SW 1271 (cell line): ENCODE measurements around the gene CYFIP1.

Experiments
- DNase-seq, 2 experiments: peaks; one replicate each; lab custom pipeline; 2025; lab: John Stamatoyannopoulos, UW

The CYFIP1 gene

DNA sequence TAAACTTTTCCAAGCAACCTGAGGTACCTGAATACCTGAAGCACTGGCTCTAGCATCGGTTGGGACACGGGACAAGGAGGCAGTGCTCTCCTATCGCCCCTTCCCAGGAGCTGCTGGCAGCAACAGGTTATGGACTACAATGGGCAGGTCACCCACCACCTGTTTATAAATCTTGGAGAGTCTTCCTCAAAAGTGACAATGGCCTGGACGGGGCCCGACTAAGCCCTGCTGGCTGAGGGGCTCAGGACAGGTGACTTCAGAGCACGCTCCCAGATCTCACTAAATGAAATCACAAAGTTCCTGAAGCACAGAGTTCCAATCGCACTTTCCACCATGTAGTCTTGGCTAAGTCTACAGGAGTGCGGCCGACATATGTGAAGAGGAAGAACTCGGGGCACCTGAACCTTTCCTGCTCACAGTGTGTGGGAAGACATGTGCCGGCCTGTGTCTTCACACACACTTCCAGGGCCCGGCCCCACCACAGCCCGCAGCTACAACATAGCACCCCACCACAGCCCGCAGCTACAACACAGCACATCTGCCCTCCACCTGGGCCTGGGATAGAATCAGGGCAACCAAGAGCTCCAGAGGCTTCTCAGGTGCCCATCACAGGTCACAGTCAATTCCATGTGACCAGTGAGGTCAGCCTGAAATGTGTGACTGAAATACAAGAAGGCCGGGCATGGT lies 12.9 kb downstream of the CYFIP1 start:
- no peak for DNase-seq

DNA sequence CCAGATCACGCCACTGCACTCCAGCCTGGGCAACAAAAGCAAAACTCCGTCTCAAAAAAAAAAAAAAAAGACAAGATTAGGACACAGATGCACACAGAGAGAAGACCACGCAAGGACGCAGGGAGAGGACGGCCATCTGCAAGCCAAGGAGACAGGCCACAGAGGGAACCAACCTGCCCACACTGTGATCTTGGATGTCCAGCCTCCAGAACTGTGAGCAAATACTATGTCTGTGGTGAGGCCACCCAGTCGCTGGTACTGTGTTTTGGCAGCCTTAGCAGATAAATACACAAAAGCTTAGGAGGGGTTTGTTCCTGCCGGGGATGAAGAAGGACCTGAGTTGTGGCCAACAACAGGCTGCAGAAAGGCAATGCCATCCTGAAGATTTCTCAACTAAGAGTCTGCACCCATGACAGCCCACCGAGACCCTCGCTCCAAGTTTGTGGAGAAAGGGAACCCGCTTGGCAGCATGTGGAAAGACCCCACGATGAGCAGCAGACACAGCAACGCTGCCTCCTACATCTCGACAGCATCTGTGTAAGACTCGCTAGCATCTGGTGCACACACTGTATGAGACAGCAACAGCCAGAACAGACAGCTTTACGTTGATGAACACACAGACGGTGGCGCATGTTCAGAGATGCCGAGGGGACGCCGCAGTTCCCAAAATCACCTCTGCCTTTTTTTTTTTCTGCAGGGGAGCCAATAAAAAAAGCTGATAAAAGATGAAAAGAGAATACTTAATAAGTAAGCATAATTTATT lies 13.7 kb downstream of the CYFIP1 start:
- no peak for DNase-seq

DNA sequence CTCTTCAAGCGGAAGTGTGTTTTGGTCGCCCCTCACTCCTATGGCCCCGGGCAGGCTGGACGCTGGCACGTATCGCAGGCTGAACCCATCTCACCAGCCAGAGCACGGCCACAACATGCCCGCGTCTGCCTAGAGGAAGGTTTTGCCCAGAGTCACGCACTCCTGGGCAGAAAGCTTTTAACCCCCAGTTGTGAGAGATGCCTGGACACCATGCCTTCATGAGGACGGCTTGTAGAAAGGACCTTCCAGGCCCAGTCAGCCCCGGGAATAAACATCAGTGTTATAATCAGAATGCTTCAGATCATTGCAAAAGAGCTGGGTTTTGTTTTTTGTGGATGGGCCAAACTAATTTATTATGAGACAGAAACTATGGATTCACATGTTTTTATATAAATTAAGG lies 16.5 kb downstream of the CYFIP1 start:
- DNase-seq = no peak

DNA sequence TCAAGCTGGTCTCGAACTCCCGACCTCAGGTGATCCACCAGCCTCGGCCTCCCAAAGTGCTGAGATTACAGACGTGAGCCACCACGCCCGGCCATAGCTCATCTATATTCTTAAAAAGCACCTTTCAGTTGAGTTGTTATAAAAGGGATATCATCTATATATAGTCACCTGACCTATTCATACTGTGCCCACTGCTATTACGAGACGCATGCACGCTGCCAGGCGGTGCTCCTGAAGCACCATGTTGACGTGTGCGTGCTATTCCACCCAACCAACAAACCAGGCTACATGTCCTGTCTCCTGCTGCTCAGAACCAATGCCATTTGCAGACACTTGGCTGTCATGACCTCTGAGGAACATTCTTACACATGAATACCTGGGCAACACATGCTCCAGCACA lies 17.6 kb downstream of the CYFIP1 start:
- DNase-seq = no peak

DNA sequence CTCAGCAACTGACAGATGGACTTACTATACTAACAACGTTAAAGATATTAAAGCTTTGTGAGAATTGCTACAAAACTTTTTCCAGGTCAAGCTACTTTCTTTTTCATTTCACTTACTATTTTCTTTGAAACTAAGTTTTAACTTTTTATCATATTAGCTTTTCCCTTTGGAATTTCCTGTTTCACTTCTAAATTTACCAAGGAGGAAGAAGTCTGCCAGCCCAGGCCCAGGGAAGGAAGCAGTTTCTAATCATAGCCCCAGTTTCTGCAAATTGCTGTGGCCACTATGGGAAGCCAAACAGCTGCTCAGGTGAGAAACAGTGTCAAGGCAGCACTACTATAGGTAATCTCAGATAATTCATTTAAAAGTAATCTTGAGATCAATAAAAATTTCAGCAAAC lies 18.4 kb downstream of the CYFIP1 start:
- DNase-seq = no peak

DNA sequence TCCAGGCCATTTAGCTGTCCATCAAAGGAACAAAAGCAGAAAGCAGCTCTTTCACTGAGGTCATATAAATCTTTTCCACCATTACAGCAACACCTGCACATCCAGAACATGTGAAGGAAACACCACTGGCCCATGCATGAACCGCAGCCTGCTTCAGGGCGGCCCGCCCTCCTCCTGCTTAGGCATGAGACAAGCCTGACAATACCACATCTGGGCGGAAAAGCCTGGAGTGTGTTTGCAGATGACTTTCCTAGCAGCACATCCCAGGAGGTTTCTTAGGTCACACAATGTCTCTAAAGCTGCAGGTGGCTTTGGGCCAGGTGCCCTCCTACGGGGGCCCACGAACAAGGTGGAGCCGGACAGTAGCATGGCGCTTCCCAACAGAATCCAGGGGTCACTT lies 19.6 kb downstream of the CYFIP1 start:
- DNase-seq = no peak

DNA sequence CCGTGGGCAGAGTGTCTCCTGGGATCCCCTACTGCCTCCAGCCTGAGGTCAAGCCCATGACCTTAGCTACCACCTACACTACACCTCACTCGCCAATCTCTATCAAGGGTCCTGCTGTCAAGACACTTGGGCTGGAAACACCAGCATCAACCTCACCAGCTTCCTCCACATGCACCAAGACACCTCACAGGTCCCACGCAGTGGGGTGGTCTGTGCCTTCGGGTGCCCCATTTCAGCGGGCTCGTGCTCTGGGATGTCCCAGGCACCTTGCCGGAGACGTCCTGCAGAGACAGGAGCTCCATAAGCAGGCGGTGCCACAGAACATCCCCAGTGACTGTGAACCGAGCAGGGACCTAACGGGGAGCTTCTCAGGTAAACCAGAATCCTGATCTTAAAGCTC lies 20.0 kb downstream of the CYFIP1 start:
- DNase-seq = no peak

DNA sequence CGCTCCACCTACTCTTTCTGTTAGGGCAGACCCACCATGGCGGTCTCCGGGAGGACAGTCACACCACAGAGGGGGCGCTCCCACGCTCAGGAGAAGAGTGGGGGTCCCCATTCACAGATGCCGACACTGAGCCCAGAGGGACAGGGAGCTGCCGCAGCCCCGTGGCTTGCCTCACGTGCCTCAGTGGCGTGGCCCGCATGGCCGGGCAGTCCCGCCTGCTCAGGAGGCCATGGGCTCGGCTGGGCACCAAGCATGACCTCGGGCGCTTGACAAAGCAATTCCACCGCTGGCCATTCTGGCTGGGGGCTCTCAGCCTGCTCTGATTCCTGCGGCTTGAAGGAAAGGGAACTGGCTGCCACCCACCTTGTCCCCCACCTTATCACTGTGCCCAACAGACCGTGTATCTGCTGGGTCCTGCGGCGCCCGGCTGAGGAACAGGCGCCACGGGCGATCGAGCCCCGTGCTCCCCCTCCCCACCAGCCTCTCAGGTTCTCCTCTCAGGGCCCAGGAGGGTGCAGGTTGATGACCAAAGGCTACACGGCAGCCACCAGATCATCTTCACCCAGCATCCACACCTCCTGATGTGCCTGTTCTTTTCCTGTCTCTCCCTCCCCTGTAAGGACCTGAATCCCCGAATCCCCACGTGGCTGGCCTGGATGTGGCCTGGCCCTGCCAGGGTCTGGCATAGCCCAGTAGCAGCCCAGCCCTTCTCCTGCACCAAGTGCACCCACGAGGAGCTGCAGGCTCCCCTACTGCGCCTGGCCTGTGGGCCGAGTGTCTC lies 20.7 kb downstream of the CYFIP1 start:
- no peak for DNase-seq

DNA sequence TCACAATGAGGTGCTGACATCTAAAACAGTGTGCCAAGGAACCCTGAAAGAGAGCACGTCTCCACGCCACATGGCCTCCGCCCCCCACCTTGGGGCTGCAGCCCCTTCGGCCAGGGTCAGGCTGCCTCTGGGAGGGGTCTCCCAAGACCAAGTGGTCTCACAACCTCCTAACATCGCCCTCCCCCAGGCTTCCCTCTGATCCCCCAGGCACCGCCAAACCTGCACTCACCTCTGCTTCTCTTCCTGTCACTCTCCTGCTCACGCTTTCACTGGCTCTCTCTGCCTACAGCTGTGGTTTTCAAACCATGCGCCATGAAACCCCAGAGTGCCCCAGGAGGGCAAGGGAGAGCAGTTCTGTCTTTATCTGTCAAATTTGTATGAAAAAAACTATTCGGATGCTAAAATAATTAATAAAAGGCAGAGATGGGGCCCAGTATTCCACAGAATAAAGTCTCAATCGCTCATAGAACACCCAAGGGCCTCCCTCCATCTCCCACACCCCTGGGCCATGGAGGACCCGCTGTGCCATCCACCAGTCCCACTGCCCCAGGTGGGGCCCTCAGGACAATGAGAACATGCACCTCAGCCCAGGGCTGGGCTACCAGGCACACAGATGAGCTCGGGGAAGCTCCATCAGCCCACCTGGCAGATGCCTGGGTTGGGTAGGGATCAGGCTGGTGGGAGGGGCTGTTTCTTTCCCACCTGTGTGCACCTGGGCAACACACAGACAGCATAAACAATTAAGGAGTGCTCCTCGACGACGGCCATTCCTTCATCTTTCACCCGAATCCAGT lies 21.5 kb downstream of the CYFIP1 start:
- DNase-seq = no peak

DNA sequence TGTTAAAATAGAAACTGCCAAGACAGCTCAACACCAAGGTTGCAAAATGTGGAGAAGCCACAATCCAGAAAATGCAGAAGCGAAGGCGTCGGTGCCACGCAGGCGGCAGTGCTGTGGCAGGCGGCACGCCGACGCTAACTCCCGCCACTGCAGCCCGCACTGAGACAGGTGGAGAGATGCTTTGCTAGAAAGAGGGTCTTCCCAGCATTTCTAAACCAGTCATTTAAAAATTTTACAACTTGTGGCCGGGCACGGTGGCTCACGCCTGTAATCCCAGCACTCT lies 23.2 kb downstream of the CYFIP1 start:
- no peak for DNase-seq

DNA sequence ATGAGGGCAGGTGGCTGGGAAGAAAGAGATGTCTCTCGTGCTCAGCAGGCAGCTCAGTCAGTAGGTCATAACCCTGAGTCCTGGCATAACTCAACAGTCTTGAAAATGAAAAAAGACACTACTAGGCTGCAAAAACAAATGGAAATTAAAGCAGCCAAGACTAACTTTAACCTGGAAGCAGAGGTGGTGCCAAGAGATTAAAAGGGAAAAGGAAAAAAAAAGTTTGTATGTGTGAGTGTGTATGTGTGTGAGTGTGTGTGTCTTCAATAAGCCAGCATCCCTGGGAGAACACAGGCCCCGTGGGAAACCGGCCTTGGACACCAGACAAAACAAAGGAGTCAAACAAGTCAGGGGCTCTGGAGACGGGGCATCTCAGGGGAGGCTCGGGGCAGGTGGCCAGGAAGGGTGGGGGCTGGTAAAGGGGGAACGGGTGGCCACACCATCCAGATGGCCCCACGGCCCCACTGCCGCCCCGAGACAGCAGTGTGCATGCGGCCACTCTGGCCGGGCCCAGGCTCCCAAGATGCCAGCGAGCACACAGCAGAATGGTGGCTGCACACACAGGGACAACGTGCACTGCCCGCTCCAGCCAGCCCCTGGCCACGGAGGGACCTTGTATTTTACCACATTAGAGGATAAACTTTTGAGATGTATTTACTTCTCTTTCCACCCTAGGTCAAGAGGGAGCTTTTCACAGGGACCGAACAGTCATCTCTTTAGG lies 23.8 kb downstream of the CYFIP1 start:
- DNase-seq = no peak

DNA sequence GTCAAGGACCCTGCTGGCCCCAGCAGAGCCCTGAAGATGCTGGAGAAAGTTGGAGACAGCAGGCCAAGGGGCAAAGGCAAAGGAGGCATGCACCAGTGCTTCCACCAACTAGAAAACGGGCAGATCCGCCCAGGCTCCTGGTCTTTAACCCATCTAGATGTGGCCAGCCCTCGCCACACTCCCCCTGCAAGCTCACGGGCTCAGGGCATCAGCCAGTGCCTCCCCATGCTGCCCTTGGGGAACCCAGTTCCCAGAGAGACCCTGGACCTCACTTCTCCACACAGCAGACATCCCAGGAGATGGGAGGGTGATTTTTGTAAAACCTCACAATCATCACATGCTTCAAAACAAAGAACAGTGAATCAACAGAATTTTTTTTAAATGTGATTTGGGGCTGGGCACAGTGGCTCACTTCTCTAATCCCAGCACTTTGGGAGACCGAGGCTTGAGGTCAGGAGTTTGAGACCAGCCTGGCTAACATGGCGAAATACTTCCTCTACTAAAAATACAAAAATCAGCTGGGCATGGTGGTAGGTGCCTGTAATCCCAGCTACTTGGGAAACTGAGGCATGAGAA lies 24.5 kb downstream of the CYFIP1 start:
- DNase-seq = no peak

DNA sequence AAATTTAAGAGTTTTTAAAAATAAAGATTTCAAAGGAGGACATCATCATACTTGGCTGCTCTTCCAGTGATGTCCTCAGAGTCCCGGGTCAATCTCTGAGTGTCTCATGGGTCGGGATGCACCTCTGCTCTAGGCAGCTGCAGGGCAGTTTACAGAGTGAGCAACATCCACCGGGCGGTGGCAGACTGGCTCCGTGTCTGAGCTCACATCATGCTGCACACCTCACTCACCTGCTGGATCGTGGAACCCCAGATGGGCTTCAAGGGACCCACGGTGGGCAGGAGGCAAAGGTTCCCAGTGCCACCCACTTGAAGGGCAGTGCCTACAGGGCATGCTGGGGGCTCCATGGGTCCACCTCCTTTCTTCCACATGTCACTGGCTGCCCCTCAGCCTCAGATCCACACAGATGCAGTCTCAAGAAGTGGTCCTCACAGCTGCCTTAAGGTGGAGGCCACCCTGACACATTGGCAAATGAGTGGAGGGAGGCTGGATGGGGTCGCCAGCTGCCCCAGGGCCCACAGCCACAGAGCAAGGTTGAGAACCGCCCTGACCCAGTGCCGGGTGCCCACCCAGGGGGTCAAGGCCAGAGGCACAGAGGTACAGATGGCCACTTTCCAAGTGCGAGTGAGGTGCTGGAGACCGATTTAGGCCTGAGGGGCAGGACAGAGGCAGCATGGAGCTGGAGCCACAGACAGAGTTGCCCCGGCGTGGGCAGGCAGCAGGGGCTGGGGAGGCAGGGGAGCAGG lies 25.2 kb downstream of the CYFIP1 start:
- DNase-seq = no peak

DNA sequence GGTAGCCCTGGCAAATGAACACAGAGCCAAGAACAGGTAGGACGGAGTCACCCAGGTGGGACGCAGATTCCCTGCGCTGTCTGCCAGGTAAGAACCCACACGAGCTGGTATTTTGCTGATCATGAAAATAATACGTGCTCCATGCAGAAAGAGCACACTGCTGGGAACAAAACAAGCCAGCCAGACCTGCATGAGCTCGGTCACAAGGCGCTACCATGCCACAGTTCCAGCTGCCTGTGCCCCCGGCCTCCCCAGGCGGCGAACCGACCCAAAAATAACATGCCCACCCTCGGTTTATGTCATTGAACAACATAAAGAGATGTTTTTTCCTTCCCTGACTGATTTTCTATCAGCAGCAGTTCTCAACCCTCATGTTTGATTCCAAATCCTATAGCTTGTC lies 25.8 kb downstream of the CYFIP1 start:
- DNase-seq = no peak

DNA sequence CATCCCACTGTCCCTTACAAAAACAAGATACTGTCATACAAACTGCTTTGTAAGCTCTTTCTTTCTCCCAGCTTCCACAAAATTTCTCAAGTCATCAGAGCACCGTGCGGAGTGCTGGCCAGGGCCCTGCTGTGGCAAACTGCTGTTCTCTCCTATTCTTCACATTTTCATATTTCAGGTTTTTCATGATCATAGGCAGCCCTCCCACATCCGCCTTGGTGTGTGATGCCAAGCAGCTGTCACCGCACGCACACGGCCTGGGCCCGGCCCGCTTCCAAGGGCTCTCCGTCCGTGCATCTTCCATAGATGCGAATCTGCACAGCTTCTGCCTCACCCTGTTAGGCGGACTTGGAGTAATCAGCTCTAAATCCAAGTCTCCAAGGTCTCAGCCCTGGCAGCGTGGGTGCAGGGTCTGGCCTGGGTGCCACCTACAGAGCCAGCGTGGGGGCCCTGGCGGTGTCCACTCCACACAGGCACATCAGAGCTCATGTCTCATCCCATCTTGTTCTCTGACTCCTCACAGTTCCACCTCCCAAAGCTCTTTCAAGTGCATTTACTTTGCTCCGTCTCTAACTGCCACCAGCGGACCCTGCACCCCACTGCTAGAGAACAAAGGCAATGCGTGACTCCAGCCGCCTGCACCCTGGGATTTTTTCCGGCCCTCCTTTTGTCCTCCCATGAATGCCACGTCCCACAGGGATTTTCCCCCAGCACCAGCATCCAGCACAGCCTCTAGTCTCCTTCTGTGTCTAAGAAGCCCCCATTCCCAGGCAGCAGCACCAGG lies 27.2 kb downstream of the CYFIP1 start:
- no peak for DNase-seq

DNA sequence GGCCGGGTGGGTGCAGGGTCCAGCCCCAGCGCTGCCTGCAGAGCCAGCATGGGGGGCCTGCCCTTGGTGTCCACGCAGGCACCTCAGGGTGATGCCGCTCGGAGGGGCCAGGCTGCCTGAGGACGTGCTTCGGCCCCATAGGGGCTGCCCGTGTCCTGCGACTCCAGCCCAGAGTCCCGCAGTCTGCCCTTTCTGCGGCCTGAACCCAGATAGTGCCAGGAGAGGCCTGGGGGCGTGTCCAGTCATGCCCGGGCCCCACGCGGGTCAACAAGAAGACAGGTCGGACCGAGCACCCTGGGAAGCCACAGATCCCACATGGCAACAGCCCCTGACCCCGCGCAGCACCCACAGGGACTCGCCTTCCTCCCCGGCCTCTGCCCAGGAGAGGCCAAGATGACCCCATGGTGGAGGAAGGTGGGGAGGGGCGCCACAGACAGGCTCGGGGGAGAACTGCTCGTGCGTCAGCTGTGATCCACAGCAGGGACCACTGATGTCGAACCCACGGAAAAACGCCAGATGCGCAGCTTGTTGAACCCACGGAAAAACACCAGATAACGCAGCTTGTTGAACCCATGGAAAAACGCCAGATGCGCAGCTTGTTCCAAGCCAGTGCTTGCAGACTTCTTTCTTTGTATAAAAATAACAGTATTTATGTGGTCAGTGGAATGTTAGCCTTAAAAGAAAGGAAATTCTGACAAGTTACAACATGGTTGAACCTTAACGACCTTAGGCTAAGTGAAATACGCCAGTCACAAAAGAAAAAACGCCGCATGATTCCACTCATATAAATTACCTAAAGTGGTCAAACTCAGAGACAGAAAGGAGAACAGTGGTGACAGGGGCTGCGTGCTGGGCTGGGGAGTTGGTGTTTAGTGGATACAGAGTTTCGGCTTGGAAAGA lies 28.5 kb downstream of the CYFIP1 start:
- DNase-seq = no peak

DNA sequence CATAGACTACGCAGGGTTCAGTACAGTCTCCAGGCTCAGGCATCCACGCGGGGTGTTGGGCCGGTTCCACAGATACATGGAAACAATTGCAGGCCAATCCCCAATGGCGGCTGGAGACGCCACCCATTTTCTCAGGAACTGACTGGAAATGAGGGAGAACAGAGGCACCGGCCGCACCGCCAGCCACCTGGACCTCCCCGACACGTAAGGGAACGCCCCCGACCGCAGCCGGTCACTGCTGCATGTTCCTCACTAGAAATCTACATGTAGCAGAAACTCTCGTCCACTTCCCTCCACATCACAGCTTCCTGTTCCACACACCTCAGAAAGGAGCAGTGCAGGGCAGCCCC lies 29.2 kb downstream of the CYFIP1 start:
- no peak for DNase-seq

DNA sequence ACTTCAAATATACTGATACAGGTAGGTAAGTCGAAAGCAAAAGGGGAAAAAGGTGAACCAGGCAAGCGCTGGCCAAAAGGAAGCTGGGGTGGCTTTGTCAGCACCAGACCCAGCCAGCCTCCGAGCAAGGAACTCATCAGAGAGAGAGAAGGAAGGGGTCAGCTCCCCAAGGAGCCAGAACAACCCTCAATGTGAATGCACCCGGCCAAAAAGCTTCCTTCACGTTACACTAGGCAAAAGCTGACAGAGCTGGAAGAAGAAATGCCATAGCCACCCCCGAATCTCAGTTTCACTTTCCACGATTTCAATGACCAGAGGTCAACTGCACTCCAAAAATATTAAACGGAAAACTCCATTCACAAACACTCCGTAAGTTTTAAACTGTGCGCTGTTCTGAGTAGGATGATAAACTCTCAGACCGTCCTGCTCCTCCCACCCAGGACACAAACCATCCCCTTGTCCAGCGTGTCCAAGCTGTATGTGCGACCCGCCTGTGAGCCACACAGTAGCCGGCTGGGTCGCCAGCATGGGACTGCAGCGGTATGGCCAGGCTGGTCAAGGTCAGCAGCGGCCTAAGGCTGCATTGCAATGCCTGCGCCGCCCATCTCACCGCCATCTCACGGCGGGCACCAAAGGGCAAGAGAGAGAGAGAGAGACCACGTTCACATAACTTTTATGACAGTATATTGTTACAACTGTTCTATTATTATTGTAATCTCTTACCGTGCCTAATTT lies 29.7 kb downstream of the CYFIP1 start:
- no peak for DNase-seq
